Measurements from ENCODE around the gene PPARD.

The PPARD gene

DNA sequence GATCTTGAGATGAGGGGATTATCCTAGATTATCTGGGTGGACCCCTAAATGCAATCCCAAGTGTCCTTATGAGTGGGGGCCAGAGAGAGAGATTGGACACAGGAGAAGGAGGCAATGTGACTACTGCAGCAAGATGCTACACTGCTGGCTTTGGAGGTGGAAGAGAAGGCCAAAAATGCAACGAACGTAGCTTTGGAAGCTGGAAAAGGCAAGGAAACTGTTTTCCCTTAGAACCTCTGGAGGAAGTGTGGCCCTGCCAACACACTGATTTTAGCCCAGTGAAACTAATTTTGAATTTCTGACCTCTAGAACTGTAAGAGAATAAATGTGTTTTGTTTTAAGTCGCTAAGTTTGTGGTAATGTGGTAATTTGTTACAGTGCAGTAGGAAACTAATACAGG, 15.7 kb downstream of the PPARD start:
- no peak for DNase-seq

GRCh38 chr6:35359346-35359743, 17.0 kb downstream of the PPARD start:
- DNase-seq: no peak

DNA sequence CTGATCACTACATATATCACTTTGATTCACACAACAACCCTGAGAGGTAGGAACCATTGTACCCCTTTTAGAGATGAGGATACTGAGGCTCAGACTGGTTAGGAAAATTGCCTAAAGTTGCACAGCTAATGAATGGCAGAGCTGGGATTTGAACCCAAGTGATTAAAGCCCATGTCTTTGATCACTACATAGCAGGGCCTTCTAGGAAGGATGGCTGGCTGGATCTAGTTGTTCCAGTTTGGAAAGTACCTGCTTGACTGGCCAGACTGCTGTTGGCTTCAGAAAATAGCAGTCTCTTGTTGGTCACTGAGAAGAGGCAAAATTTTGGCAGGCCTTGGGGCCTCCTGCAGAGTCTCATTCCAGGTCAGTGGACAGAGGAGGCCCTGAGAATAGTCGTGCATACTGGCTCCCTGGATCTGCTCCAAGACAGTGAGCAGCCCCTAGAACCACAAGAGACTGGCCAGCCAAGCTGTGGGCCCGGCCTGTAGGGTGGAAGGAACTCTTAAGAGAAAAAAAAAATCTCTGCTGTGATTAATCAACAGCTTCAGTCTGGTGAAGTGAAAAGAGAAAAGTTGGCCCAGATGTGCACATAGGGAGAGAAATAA, 17.5 kb downstream of the PPARD start:
- no peak for DNase-seq

- no peak for DNase-seq
Measured at GRCh38 chr6:35360349-35361138, 18.2 kb downstream of the PPARD start.

GRCh38 chr6:35362200-35362599, 19.8 kb downstream of the PPARD start:
- DNase-seq: no peak

DNA sequence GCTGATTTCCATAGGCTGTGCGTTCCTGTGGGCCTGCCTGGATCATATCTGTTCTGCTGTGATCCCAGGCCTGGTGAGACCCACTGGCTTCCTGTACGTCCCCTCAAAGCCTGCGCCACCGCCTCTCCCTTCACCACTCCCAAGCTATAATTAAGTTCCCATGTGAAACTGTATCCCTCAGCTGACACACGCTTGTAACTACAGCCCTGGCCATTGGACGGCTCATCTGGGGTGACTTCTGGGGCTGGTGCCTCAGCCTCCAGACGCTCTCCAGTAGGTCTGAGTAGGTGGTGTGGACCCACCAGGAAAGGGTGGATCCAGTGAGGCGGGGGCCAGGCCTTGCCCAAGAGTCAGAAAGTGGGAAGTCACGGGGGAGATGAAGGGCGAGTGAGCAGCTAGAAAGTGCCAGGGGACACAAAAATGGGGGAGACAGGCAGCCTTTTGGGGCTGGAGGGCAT, 21.0 kb downstream of the PPARD start:
- no peak for DNase-seq

DNA sequence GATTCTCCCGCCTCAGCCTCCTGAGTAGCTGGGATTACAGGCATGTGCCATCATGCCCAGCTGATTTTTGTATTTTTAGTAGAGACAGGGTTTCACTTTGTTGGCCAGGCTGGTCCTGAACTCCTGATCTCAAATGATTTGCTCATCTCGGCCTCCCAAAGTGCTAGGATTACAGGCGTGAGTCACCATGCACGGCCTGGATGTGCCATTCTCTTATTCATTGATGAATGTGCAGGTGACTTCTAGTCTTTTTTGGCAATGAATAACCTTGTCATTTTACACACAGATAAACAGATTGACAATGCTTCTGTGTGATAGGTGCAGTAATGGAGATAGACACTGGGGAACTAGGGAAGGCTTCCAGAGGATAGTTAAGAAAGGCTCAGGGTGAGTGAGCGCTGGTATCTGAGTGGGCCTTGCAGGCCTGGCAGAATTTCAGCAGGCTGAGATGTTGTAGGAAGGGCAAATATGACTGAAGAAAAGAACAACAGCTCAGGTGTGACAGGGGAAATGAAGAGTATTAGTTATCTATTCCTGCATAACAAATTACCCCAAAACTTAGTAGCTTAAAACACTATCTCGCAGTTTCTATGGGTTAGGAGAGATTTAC, 23.3 kb downstream of the PPARD start:
- DNase-seq: no peak

DNA sequence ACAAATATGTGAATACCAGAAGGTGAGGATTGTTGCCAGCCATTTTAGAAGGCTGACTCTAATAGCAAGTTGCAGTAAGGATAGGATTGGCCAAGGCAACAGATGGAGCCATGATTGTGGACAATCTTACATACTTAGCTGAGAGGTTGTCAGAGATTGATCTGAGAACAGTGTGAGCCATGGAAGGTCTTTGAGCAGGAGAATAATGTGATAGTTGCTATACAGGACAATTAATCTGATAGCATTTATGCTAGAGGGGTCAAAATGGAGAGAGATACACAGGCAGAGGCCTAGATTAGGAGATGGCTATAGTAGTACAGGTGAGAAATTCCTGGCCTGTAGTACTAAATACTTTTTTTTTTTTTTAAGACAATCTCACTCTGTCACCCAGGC, 23.8 kb downstream of the PPARD start:
- no peak for DNase-seq

DNA sequence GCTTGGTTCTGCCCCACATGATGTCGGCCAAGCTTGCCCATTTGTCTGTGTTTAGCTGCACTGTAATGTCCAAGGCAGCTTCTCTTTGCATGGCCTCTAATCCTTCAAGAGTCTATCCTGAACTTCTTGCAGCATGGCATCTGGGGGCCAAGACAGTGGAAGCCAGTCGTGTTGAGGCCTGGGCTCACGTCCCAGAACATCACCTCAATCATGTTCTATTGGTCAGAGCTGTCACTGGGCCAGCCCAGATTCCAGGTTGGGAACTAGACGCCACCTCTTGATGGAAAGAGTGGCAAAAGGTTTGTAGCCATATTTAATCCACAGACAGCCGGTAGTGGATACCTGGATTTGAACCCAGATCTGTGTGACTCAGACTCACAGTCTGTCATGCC, 25.3 kb downstream of the PPARD start:
- no peak for DNase-seq

DNA sequence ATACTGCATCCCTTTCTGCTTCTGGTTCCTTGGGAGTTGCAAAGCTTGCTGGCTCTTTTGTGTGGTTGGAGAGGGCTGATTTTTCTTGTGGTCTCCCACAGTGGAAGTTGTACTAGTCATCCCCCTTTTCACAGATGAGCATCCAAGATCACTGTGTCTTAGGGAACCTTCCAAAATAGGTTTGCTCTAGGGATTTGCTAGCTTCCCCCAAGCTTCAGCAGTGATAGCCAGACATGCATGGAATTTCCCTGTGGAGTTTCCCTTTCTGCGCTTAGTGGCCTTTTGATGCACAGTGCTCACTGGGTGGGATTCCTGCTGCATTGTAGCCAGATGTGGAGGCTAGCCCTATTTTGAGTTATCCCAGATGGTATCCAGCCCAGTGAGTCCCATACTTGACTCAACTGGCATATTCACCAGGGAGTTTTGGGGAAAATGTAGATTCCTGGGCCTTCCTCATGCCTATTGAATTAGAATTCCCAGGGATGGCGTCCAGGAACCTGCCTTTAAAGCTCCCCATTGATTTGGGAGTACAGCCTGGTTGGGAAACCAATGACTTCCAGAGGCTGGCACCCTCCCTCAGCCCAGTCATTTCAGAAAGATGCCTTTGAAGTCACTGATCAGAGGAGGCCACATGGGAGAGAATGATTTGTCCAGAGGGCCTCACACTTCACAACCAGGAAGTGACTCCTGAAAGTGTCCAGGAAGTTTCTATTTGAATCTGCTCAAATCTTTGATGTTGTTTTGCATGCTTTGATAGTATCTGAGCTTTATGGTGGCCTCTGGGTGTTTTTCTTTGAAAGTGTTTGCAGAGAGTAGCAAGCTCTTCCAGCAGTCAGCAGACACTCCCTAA, 25.9 kb downstream of the PPARD start:
- peak; percentile 31 for DNase-seq

GRCh38 chr6:35370124-35370741, 27.9 kb downstream of the PPARD start:
- peak; percentile 42 for DNase-seq

DNA sequence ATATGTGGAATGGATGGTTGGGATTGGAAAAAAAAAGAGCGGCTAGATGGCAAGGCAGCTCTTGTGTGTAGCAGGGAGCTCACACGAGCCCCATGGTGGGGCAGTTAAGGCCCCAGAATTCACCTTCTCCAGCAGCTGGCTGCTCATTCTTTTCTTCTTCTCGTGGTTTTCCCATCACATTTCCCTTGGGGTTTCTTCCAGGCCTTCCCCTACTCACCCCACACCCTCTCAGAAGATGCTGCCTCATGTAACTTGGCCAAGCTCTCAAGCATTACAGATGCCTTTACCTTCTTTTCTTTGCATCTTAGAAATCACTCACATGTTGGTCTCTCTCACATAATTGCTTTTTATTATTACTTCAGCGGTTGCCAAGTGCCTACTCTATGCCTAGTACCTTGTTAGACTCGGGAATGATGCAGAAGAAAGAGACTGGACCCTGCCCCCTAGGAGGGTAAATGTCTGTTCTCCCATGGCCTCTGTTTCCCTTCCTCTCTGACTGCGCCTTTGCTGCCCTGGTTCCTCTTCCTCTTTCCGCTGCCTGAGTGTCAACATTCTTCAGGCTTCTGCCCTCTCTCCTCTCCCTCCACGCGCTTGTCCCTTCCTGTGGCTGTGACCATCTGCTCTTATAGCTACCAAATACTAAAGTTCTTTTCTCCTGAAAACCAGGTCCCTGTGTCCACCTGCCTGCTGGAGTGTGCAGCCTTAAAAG, 28.6 kb downstream of the PPARD start:
- no peak for DNase-seq

GRCh38 chr6:35371494-35372262, 29.3 kb downstream of the PPARD start:
- DNase-seq: no peak

DNA sequence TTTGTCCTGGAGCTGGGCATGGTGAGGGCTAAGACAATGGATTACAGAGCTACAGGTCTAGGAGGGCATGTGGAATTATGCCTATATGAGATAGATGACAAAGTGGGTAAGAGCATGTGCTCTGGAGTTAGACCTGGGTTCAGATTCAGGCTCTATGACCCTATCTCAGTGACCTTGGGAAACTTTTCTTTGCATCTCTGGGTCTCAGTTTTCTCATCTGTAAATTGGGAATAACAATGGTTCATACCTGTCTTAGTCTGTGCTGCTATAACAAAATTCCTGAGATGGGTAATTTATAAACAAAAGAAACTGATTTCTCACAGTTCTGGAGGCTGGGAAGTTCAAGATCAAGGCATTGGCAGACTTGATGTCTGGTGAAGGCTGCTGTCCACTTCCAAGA, 30.3 kb downstream of the PPARD start:
- DNase-seq: no peak

DNA sequence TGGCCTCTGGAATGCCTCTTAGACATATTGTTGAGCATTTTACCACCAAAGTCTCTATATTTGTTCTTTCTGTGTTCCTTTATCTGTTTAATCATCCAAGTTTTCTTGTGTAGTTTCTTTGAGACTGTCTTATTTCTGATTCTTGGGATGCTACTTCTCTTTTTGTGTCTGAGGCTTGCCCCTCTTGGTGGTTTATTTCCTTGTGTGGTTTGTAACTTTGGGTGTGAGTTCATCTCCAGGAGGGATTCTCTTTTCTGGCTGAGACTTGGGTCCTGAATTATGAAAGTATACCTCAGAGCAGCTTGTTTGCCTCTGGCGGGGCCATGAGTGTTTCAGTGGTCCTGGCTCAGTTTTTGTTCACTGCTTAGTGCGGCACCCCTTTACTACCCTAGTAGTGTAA, 33.9 kb downstream of the PPARD start:
- no peak for DNase-seq

DNA sequence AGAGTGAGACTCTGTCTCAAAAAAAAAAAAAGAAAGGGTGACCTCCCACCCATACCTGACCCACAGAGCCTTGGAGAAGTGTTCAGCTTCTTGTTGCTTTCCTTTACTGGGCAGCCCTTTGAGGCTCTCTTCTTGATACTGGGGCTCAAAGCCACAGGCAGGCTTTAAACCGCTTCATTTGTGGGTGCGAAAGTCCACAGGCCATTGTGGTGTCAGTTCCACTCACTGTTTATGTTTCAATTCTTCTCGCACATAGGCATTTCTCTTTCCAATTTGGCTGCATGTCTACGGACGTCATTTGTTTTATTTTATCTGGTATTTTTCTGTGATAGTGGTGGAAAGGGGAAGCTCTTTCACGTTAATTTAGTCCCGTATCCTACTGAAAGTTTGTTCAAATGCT, 34.6 kb downstream of the PPARD start:
- no peak for DNase-seq

DNA sequence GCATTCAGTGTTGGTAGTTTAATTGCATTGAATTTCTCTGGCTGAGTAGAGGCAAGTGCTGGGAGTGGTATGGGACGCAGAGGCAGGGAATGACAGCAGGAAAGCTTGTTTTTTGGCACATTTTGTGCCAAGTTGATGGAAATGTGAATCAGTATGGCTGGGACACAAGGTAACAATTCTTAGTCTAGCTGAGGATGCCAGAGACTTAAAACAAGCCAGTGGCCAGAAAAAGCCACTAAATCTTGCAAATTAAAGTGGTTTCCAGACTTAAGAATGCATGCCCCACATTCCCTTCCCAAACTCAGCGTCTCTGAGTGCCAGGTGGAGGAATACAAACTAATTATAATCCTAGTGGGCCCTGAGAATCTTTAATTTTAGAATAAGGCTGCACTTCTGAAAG, 35.9 kb downstream of the PPARD start:
- no peak for DNase-seq

DNA sequence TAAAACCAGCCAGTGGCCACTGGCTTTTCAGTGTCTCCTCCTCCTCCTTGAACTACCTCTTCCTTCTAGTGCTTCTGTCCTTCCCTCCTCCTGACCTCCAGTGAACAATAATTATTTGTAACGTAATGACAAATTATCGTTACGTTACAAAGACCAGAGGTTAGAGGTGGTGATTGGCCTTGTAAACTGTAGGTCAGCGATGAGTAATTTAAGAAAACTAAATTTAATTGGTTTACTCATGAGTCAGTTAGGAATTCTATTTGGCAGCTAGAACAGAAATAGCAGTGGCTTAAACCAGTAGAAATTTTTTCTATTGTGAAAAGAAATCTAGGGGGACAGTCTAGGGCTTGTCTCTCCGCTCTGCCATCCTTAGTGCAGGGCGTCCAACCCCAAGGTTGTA, 38.8 kb downstream of the PPARD start:
- DNase-seq: no peak

GRCh38 chr6:35382015-35382414, 39.7 kb downstream of the PPARD start:
- no peak for DNase-seq

DNA sequence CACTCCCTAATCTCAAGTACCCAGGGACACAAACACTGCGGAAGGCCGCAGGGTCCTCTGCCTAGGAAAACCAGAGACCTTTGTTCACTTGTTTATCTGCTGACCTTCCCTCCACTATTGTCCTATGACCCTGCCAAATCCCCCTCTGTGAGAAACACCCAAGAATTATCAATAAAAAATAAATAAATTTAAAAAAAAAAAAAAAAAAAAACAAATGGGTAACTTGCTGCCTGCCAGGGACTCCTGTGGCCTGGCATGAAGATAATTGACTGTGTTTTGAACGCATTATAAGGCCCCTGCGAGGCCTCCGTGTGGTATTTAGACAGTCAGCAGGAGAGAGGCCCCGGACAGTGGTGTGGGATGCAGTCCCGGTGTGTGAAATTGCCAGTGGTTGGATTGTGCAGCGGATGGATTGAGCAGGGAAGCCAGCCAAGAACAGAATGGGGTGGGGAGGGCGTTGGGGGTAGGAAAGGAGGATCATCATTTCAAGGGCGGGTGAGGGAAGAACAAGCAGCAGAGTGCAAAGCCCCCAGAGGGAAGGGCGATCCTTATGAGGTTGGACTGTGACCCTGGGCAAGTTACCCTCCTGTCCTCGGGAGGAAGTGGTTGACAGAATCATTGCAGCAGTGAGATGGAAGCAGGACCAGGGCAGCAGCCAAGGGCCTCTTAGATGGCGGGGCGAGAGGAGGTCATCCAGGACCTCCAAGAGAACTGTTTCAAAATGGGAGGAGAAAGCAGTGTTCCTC, 43.3 kb downstream of the PPARD start:
- DNase-seq: no peak

DNA sequence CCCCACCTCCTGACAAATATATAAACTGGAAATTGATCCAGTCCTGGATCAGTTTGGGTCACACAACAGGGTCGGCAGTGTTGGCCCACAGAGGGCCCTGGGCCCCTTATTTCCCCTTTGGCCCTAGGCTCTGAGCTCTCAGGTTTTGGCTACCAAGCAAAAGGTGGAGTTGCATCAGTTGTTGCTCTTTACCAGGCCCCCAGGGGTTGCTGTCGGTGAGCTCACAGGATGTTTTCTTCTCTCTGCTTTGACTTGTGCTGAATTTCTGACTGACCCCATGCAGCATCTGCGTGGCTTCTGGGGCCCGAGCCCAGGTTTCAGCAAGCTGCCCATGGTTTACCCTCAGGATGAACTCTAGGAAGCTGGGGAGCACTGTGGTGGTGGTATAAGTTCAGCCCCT, 44.6 kb downstream of the PPARD start:
- DNase-seq: no peak

Data from CD4-positive, alpha-beta T cell treated with Interleukin-21 for 1 hour (primary cell).